ENCODE measurements around the gene PFKFB4.

DNA sequence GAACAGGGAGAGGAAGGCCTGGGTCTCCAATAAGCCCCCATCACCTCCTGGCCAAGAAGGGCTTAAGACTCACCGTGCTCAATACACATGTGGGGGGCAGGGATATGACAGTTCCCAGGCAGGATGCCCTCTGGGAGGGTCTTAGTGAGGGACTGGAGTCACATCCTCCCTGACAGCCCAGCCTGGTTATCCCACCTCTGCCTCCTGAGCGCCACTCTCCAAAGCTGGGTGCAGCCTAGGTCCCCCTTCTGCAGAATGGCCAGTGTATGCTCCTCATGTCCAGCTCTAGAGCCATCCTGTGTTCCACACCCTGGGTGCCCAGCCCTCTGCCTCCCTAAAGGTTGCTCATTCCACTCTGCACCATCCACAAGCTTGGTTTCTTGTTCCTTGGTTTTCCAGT, 51.5 kb downstream of the PFKFB4 start:
- no peak for TF ChIP-seq POLR2A (IDR thresholded peaks at IDR 0.05)
- TF ChIP-seq, protein P1, sequence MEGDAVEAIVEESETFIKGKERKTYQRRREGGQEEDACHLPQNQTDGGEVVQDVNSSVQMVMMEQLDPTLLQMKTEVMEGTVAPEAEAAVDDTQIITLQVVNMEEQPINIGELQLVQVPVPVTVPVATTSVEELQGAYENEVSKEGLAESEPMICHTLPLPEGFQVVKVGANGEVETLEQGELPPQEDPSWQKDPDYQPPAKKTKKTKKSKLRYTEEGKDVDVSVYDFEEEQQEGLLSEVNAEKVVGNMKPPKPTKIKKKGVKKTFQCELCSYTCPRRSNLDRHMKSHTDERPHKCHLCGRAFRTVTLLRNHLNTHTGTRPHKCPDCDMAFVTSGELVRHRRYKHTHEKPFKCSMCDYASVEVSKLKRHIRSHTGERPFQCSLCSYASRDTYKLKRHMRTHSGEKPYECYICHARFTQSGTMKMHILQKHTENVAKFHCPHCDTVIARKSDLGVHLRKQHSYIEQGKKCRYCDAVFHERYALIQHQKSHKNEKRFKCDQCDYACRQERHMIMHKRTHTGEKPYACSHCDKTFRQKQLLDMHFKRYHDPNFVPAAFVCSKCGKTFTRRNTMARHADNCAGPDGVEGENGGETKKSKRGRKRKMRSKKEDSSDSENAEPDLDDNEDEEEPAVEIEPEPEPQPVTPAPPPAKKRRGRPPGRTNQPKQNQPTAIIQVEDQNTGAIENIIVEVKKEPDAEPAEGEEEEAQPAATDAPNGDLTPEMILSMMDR (IDR thresholded peaks at IDR 0.05): no peak
- TF ChIP-seq POLR2AphosphoS5 (IDR thresholded peaks at IDR 0.05): no peak
